Liver (tissue), 3 donors: ENCODE results near the gene USP43.

ENCODE experiments used
- NR2F2 ChIP-seq: IDR thresholded peaks from 2 replicates; pipeline ENCODE4 v1.6.1; 2016; ENCODE audit warnings: antibody characterized with exemption
- YY1 ChIP-seq: IDR thresholded peaks from 2 replicates; pipeline ENCODE4 v1.6.1; 2016; ENCODE audit warnings: antibody characterized with exemption, mild to moderate bottlenecking
- TF ChIP-seq, protein P1 (sequence below): IDR thresholded peaks from 2 replicates; pipeline ENCODE4 v1.6.1; 2016; ENCODE audit warnings: antibody characterized with exemption
- TF ChIP-seq, protein P2 (sequence below): IDR thresholded peaks from 2 replicates; pipeline ENCODE4 v1.6.1; 2016; ENCODE audit warnings: antibody characterized with exemption
- TF ChIP-seq, protein P3 (sequence below): fragments of 150-350 bp; IDR thresholded peaks from 2 replicates; pipeline ENCODE4 v1.5.1; 2017; ENCODE audit warnings: improper control_type of control experiment, low read depth, low read length; ENCODE audit not compliant: missing input control
- donor health status: healthy.
- donor health status: healthy.

DNA sequence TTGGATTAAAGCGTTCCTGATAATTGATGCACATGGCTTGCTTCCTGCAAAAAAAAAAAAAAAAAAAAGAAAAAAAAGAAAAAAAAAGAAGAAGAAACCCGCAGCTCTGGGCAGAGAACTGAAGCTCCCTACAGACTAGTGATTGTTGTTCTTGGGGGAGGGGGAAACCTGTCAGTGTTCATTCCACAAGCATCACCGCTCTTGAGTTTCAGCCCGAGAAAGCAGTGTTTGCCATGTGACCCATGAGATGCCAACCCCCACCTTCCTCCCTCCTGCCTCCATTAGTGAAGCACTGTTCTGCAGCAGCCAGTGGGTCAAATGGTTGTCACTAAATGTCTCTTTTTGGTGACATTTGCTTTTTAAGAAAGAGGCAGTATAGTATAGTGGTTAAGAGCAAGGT is 1.7 kb downstream of the USP43 start:
- TF ChIP-seq, protein P1, sequence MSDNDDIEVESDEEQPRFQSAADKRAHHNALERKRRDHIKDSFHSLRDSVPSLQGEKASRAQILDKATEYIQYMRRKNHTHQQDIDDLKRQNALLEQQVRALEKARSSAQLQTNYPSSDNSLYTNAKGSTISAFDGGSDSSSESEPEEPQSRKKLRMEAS, result no peak
- TF ChIP-seq, protein P2, sequence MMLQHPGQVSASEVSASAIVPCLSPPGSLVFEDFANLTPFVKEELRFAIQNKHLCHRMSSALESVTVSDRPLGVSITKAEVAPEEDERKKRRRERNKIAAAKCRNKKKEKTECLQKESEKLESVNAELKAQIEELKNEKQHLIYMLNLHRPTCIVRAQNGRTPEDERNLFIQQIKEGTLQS, result no peak
- TF ChIP-seq YY1, result no peak
- TF ChIP-seq, protein P3, sequence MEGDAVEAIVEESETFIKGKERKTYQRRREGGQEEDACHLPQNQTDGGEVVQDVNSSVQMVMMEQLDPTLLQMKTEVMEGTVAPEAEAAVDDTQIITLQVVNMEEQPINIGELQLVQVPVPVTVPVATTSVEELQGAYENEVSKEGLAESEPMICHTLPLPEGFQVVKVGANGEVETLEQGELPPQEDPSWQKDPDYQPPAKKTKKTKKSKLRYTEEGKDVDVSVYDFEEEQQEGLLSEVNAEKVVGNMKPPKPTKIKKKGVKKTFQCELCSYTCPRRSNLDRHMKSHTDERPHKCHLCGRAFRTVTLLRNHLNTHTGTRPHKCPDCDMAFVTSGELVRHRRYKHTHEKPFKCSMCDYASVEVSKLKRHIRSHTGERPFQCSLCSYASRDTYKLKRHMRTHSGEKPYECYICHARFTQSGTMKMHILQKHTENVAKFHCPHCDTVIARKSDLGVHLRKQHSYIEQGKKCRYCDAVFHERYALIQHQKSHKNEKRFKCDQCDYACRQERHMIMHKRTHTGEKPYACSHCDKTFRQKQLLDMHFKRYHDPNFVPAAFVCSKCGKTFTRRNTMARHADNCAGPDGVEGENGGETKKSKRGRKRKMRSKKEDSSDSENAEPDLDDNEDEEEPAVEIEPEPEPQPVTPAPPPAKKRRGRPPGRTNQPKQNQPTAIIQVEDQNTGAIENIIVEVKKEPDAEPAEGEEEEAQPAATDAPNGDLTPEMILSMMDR, result no peak
- TF ChIP-seq NR2F2, result no peak
